OCI-LY3 (cell line): ENCODE measurements around the gene KRTAP9-1.
"Not testable (repeated sequence)": the region's sequence is repeated elsewhere in the genome, so short reads cannot be mapped to it uniquely, and the experiment has no call there.

ENCODE experiments used
- H2AFZ ChIP-seq: fragments of 200-600, 300-600 bp; shearing (Covaris generic); 2 replicates; pipeline ENCODE4 v1.6.0; 2014; ENCODE audit warnings: antibody characterized with exemption, low read depth, low read length
- H3K27ac ChIP-seq: fragments of 200-600, 300-600 bp; sonication (generic); 2 replicates; pipeline ENCODE4 v1.5.1; 2014; ENCODE audit warnings: mild to moderate bottlenecking, low read length, moderate library complexity, mixed read lengths
- H3K27me3 ChIP-seq: fragments of 200-600, 300-600 bp; sonication (generic); 2 replicates; pipeline ENCODE4 v1.6.1; 2014; ENCODE audit warnings: low read depth, low read length, mixed read lengths
- H3K36me3 ChIP-seq: fragments of 200-600, 300-600 bp; sonication (generic); replicated peaks from 2 replicates; pipeline ENCODE3; 2014; ENCODE audit warnings: low read depth, low read length, mixed read lengths
- H3K4me1 ChIP-seq: fragments of 300-600, 200-600 bp; sonication (generic); 2 replicates; pipeline ENCODE4 v1.6.1; 2014; ENCODE audit warnings: low read length, mixed read lengths
- H3K4me2 ChIP-seq: fragments of 200-600, 300-600 bp; sonication (generic); 2 replicates; pipeline ENCODE4 v1.6.1; 2014; ENCODE audit warnings: low read length, mixed read lengths
- H3K4me3 ChIP-seq: fragments of 300-600, 200-600 bp; sonication (generic); 2 replicates; pipeline ENCODE4 v1.5.1; 2014; ENCODE audit warnings: antibody characterized with exemption, mild to moderate bottlenecking, low read length, moderate library complexity
- H3K79me2 ChIP-seq: fragments of 300-600, 200-600 bp; shearing (Covaris generic); 2 replicates; pipeline ENCODE4 v1.6.1; 2014; ENCODE audit warnings: mild to moderate bottlenecking, low read length, mixed read lengths
- H3K9ac ChIP-seq: fragments of 300-600, 200-600 bp; shearing (Covaris generic); 2 replicates; pipeline ENCODE4 v1.6.0; 2014; ENCODE audit warnings: mild to moderate bottlenecking, low read length, moderate library complexity
- H3K9me3 ChIP-seq: fragments of 200-600, 300-600 bp; shearing (Covaris generic); 2 replicates; pipeline ENCODE4 v1.6.1; 2014; ENCODE audit warnings: low read length, mixed read lengths; ENCODE audit not compliant: insufficient read depth
- H4K20me1 ChIP-seq: fragments of 200-600, 300-600 bp; sonication (generic); 2 replicates; pipeline ENCODE4 v1.6.1; 2016; ENCODE audit warnings: low read length, mixed read lengths; ENCODE audit not compliant: insufficient read depth
- EZH2phosphoT487 ChIP-seq: fragments of 200-600 bp; shearing (Covaris generic); IDR thresholded peaks from 2 replicates; pipeline ENCODE4 v1.6.1; 2018; ENCODE audit warnings: antibody characterized with exemption, mixed run types, low read depth
- TF ChIP-seq, protein P1 (sequence below): fragments of 200-600, 300-600 bp; sonication (generic); IDR thresholded peaks from 2 replicates; pipeline ENCODE4 v1.5.1; 2014; ENCODE audit warnings: antibody characterized with exemption, low read length, low read depth

Gene KRTAP9-1, protein sequence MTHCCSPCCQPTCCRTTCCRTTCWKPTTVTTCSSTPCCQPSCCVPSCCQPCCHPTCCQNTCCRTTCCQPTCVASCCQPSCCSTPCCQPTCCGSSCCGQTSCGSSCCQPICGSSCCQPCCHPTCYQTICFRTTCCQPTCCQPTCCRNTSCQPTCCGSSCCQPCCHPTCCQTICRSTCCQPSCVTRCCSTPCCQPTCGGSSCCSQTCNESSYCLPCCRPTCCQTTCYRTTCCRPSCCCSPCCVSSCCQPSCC

DNA sequence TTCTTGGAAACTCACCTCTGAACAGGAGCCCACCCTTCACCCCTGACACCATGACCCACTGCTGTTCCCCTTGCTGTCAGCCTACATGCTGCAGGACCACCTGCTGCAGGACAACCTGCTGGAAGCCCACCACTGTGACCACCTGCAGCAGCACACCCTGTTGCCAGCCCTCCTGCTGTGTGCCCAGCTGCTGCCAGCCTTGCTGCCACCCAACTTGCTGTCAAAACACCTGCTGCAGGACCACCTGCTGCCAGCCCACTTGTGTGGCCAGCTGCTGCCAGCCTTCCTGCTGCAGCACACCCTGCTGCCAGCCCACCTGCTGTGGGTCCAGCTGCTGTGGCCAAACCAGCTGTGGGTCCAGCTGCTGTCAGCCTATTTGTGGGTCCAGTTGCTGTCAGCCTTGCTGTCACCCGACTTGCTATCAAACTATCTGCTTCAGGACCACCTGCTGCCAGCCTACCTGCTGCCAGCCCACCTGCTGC is at the start of gene KRTAP9-1:
TSS of gene KRTAP9-1 (plus strand) at position 51 of the 482 bp plus-strand sequence. CDS start at position 51, 0 bp downstream.
- H3K36me3 ChIP-seq, H4K20me1 ChIP-seq, H3K9me3 ChIP-seq, H3K4me3 ChIP-seq, H3K4me1 ChIP-seq, H2AFZ ChIP-seq, H3K9ac ChIP-seq, H3K27ac ChIP-seq, H3K4me2 ChIP-seq, H3K79me2 ChIP-seq: not testable (repeated sequence)
- peaks cover 15% of the 10 kb centered on the region for H3K27me3 ChIP-seq

DNA sequence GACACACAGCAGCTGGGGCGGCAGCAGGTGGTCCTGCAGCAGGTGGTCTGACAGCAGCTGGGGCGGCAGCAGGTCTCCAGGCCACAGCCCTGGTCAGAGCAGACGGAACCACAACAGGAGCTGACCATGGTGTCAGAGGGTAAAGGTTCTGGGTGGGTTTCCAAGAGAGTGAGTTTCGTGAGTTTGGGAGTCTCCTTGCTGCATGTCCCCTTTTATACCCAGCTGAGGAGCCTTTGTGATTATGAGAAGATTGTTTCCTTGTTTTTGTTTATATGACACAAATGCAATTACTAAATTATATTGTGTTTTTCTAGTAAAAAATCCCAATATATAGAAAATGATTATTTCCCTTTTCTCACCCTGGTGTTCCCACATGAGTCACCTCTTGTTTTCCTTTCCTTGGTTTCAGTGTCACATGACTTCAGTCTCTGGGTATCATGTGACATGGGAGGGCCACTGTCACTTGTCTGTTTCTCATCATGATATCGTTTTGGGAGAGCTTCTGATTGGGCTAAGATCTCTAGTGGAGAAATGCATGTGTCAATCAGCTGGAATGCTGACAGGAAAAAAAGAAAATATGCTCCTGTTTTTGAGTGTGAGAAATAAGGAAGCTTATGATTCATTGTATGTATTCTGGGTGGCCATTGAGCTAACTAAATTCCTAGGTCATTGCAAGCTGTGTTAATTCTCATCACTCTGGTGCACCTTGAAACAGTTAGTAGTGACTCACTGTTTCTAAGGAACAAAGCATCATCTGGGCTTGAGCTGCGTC is 49.1 kb upstream of the KRTAP9-1 start, which contains the start of gene KRTAP4-6:
TSS of gene KRTAP4-6 (minus strand) at position 185 of the 772 bp plus-strand sequence. CDS start at position 128, 57 bp downstream.
- H3K9me3 ChIP-seq = no peaks in the 10 kb centered on the region
- H3K36me3 ChIP-seq = no peaks in the 10 kb centered on the region
- TF ChIP-seq, protein P1, sequence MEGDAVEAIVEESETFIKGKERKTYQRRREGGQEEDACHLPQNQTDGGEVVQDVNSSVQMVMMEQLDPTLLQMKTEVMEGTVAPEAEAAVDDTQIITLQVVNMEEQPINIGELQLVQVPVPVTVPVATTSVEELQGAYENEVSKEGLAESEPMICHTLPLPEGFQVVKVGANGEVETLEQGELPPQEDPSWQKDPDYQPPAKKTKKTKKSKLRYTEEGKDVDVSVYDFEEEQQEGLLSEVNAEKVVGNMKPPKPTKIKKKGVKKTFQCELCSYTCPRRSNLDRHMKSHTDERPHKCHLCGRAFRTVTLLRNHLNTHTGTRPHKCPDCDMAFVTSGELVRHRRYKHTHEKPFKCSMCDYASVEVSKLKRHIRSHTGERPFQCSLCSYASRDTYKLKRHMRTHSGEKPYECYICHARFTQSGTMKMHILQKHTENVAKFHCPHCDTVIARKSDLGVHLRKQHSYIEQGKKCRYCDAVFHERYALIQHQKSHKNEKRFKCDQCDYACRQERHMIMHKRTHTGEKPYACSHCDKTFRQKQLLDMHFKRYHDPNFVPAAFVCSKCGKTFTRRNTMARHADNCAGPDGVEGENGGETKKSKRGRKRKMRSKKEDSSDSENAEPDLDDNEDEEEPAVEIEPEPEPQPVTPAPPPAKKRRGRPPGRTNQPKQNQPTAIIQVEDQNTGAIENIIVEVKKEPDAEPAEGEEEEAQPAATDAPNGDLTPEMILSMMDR = no peak
- TF ChIP-seq EZH2phosphoT487 = no peak
- no peaks in the 10 kb centered on the region for H4K20me1 ChIP-seq
- no peak within 1 kb of the TSS for H3K27ac ChIP-seq
- no peak within 1 kb of the TSS for H3K4me2 ChIP-seq
- H3K4me1 ChIP-seq = no peaks in the 10 kb centered on the region
- no peaks in the 10 kb centered on the region for H3K79me2 ChIP-seq
- H3K4me3 ChIP-seq = no peak within 1 kb of the TSS
- H3K9ac ChIP-seq = no peak within 1 kb of the TSS
- no peak within 1 kb of the TSS for H2AFZ ChIP-seq
- no peaks in the 10 kb centered on the region for H3K27me3 ChIP-seq

DNA sequence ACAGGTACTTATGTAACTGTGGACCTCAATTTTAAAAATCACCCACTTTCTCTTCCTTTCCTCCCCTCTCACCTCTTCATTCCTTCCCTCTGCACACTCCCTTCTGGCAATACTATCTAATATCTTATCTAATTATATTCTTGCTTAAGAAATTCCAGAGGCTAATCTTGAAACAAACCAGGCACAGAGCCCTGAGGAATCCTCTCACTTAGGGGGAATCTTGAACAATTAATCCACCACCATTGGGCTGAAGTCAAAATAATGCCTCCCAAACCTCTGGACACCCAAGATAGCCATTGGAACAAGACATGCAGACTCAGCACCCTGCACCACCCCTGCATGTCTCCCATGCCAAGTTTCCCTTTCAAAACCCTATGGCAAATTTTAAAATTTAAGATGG is 48.3 kb upstream of the KRTAP9-1 start:
- no peaks in the 10 kb centered on the region for H3K4me1 ChIP-seq
- no peak overlapping the region for H3K27ac ChIP-seq
- no peaks in the 10 kb centered on the region for H3K36me3 ChIP-seq
- H3K4me3 ChIP-seq = no peak overlapping the region
- no peak overlapping the region for H2AFZ ChIP-seq
- no peak overlapping the region for H3K4me2 ChIP-seq
- no peak overlapping the region for H3K9ac ChIP-seq
- no peaks in the 10 kb centered on the region for H3K9me3 ChIP-seq
- H4K20me1 ChIP-seq = no peaks in the 10 kb centered on the region
- H3K27me3 ChIP-seq = no peaks in the 10 kb centered on the region
- H3K79me2 ChIP-seq = no peaks in the 10 kb centered on the region
- TF ChIP-seq, protein P1 = no peak
- TF ChIP-seq EZH2phosphoT487 = no peak

DNA sequence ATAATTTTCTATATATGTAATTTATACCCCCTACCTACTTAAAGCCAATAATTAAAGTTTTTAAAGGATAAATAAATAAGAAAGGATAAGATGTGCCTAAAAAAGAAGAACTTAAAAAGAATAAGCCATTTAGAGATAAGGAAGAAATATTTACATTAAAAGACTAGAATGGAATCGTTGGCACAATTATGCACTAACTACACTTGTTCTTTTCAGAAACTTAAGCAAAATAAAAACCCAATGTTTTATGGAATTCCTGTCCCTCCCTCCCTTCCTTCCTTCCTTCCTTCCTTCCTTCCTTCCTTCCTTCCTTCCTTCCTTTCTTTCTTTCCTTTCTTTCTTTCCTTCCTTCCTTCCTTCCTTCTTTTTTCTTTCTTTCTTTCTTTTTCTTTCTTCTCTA is 44.8 kb upstream of the KRTAP9-1 start:
- Histone ChIP-seq H3K9ac (no peak overlapping the region), H3K27ac (no peak overlapping the region), H3K79me2 (no peaks in the 10 kb centered on the region), H3K36me3 (no peaks in the 10 kb centered on the region), H3K4me1 (no peaks in the 10 kb centered on the region), H3K27me3 (no peaks in the 10 kb centered on the region), H4K20me1 (no peaks in the 10 kb centered on the region), H3K4me2 (no peak overlapping the region), H3K9me3 (no peaks in the 10 kb centered on the region), H2AFZ (no peak overlapping the region), H3K4me3 (no peak overlapping the region)
- TF ChIP-seq EZH2phosphoT487 = no peak
- TF ChIP-seq, protein P1 = no peak
